WTC11 (cell line): ENCODE results near the gene RETN. TPM values are rescaled to one million over a fixed set of nuclear protein-coding genes. Genes with fewer than 3 reads are reported as not detected.

Source experiments
- ATAC-seq: fragments of 200-7000 bp; cut with Tn5 transposase; 2 replicates; pipeline ENCODE4 v1.10.0; 2021; ENCODE audit warnings: mild to moderate bottlenecking, moderate library complexity
- CTCF ChIA-PET: fragments of 300-600 bp; sonication (Branson Sonifier 250); formaldehyde crosslinking; loops from one replicate; lab custom pipeline; 2021; ENCODE audit warnings: antibody characterized with exemption; lab: Charles Lee
- POLR2A ChIA-PET: fragments of 350-600 bp; sonication (Branson Sonifier 250); formaldehyde crosslinking; loops from one replicate; lab custom pipeline; 2021; ENCODE audit warnings: antibody characterized with exemption; lab: Charles Lee
- DNase-seq: peaks from one replicate; pipeline ENCODE4 v3.0.0; 2021; ENCODE audit warnings: low spot score
- H3K27ac Mint-ChIP-seq: 2 replicates; pipeline ENCODE4 v1.8.0; 2021; ENCODE audit warnings: mixed read lengths
- H3K27me3 Mint-ChIP-seq: 2 replicates; pipeline ENCODE4 v1.8.0; 2021; ENCODE audit warnings: low read depth, mild to moderate bottlenecking, moderate library complexity, mixed read lengths
- H3K36me3 Mint-ChIP-seq: 2 replicates; pipeline ENCODE4 v1.8.0; 2021; ENCODE audit warnings: mixed read lengths
- H3K4me1 Mint-ChIP-seq: 2 replicates; pipeline ENCODE4 v1.8.0; 2022; ENCODE audit warnings: mixed read lengths
- H3K4me3 Mint-ChIP-seq: 2 replicates; pipeline ENCODE4 v1.8.0; 2021; ENCODE audit warnings: mild to moderate bottlenecking, moderate library complexity, mixed read lengths
- H3K9me3 Mint-ChIP-seq: 2 replicates; pipeline ENCODE4 v1.8.0; 2021; ENCODE audit warnings: mixed read lengths
- CREB1 ChIP-seq: sonication (generic); formaldehyde crosslinking; IDR thresholded peaks from 2 replicates; pipeline ENCODE4 v1.8.0; 2023; ENCODE audit warnings: mild to moderate bottlenecking, missing genetic modification reagents
- ELF4 ChIP-seq: sonication (generic); formaldehyde crosslinking; IDR thresholded peaks from 2 replicates; pipeline ENCODE4 v1.8.1; 2022; ENCODE audit warnings: low read depth, mild to moderate bottlenecking, moderate library complexity, missing genetic modification reagents
- FOXK1 ChIP-seq: sonication (generic); formaldehyde crosslinking; IDR thresholded peaks from 2 replicates; pipeline ENCODE4 v1.8.0; 2022; ENCODE audit warnings: mild to moderate bottlenecking, moderate library complexity, missing genetic modification reagents
- JAZF1 ChIP-seq: fragments of 250-450 bp; sonication (Bioruptor Pico); IDR thresholded peaks from 2 replicates; pipeline ENCODE4 v1.9.0; 2021; ENCODE audit warnings: moderate library complexity, mild to moderate bottlenecking, inconsistent platforms
- KAT7 ChIP-seq: sonication (generic); formaldehyde crosslinking; IDR thresholded peaks from 2 replicates; pipeline ENCODE4 v1.8.1; 2023; ENCODE audit warnings: missing genetic modification reagents, mild to moderate bottlenecking, borderline replicate concordance
- NFE2L1 ChIP-seq: sonication (generic); formaldehyde crosslinking; IDR thresholded peaks from 2 replicates; pipeline ENCODE4 v1.8.1; 2023; ENCODE audit warnings: missing genetic modification reagents
- NFYB ChIP-seq: sonication (generic); formaldehyde crosslinking; conservative IDR thresholded peaks from 2 replicates; pipeline ENCODE4 v1.8.0; 2022; ENCODE audit warnings: low read depth, missing genetic modification reagents
- NR2C2 ChIP-seq: sonication (generic); formaldehyde crosslinking; IDR thresholded peaks from 2 replicates; pipeline ENCODE4 v1.8.0; 2022; ENCODE audit warnings: mild to moderate bottlenecking, missing genetic modification reagents
- PRRX2 ChIP-seq: fragments of 250-450 bp; sonication (Bioruptor Pico); IDR thresholded peaks from 2 replicates; pipeline ENCODE4 v1.8.0; 2021; ENCODE audit warnings: mild to moderate bottlenecking
- SMAD4 ChIP-seq: sonication (generic); formaldehyde crosslinking; IDR thresholded peaks from 2 replicates; pipeline ENCODE4 v1.8.0; 2022; ENCODE audit warnings: mild to moderate bottlenecking, missing genetic modification reagents
- SP1 ChIP-seq: sonication (generic); formaldehyde crosslinking; conservative IDR thresholded peaks from 2 replicates; pipeline ENCODE4 v1.8.1; 2022; ENCODE audit warnings: missing genetic modification reagents
- TCF7 ChIP-seq: sonication (generic); formaldehyde crosslinking; IDR thresholded peaks from 2 replicates; pipeline ENCODE4 v1.8.0; 2022; ENCODE audit warnings: mild to moderate bottlenecking, low read depth, missing genetic modification reagents, moderate library complexity
- TP53 ChIP-seq: sonication (generic); formaldehyde crosslinking; IDR thresholded peaks from 2 replicates; pipeline ENCODE4 v1.8.1; 2023; ENCODE audit warnings: mild to moderate bottlenecking, missing genetic modification reagents
- ZNF138 ChIP-seq: sonication (generic); formaldehyde crosslinking; conservative IDR thresholded peaks from 2 replicates; pipeline ENCODE4 v1.8.1; 2022; ENCODE audit warnings: mild to moderate bottlenecking, moderate library complexity, missing genetic modification reagents
- ZNF317 ChIP-seq: sonication (generic); formaldehyde crosslinking; IDR thresholded peaks from 2 replicates; pipeline ENCODE4 v1.8.1; 2023; ENCODE audit warnings: low read depth, mild to moderate bottlenecking, moderate library complexity, missing genetic modification reagents, borderline replicate concordance
- total RNA-seq: library from RNA; stranded (reverse); gene quantifications from 3 replicates; pipeline ENCODE4 v1.2.3, GENCODE V29; 2021
- TF ChIP-seq, protein P1 (sequence below): fragments of 250-450 bp; sonication (Bioruptor Pico); IDR thresholded peaks from 2 replicates; pipeline ENCODE4 v2.1.2; 2022; ENCODE audit warnings: mild to moderate bottlenecking, moderate library complexity
- TF ChIP-seq, protein P2 (sequence below): sonication (generic); formaldehyde crosslinking; IDR thresholded peaks from 2 replicates; pipeline ENCODE4 v1.8.1; 2023; ENCODE audit warnings: mild to moderate bottlenecking, missing genetic modification reagents
- TF ChIP-seq, protein P3 (sequence below): sonication (generic); formaldehyde crosslinking; IDR thresholded peaks from 2 replicates; pipeline ENCODE4 v1.8.1; 2022; ENCODE audit warnings: mild to moderate bottlenecking, missing genetic modification reagents, moderate library complexity, borderline replicate concordance
- TF ChIP-seq, protein P4 (sequence below): sonication (generic); formaldehyde crosslinking; IDR thresholded peaks from 2 replicates; pipeline ENCODE4 v1.8.0; 2022; ENCODE audit warnings: mild to moderate bottlenecking, missing genetic modification reagents
- TF ChIP-seq, protein P5 (sequence below): sonication (generic); formaldehyde crosslinking; IDR thresholded peaks from 2 replicates; pipeline ENCODE4 v1.8.1; 2023; ENCODE audit warnings: mild to moderate bottlenecking, missing genetic modification reagents, borderline replicate concordance
- TF ChIP-seq, protein P6 (sequence below): fragments of 250-450 bp; sonication (Bioruptor Pico); IDR thresholded peaks from 2 replicates; pipeline ENCODE4 v1.9.0; 2021; ENCODE audit warnings: moderate library complexity, mild to moderate bottlenecking, inconsistent platforms, borderline replicate concordance
- TF ChIP-seq, protein P7 (sequence below): fragments of 200-600 bp; IDR thresholded peaks from 2 replicates; pipeline ENCODE4 v1.8.0; 2022; ENCODE audit warnings: antibody characterized with exemption

RETN gene
- total RNA-seq, 1 experiment from 2014 or later = not detected

DNA sequence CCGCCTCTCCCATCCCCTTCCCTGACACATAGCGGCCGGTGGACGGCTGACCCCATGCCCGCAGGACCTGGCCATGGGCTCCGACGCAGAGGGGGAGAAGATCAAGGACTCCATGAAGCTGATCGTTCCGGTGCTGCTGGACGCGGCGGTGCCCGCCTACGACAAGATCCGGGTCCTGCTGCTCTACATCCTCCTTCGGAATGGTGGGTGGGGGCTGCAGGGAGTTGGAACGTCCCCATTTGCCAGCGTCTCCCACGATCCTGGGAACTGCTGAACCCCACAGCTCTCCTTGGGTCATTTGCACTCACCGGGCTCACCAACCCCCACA, 24.3 kb upstream of the RETN start:
- CTCF ChIA-PET = interaction anchor here (1.9 kb wide), 1 partner anchor 76 kb away, joined by 6 read pairs; no protein-coding TSS in a partner anchor

DNA sequence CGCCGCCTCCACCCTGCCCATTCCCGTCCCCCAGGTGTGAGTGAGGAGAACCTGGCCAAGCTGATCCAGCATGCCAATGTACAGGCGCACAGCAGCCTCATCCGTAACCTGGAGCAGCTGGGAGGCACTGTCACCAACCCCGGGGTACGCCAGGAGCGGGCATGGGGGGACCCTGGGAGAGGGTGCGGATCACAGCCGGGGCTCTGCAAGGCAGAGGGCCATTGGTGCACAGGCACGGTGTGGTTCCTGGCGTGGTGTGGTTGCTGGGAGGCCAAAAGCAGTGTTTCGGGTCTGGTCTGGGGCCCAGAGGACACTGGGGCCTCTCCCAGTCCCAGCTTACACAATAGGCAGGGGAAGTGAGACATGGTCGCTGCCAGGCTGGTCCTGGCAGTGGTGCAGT, 23.7 kb upstream of the RETN start:
- ChIA-PET CTCF (no interaction called here), POLR2A (no interaction called here)
- no peaks in the 10 kb centered on the region for H3K4me1 Mint-ChIP-seq
- DNase-seq (no peak), ATAC-seq (no peak)
- H3K27me3 Mint-ChIP-seq = peaks cover 3% of the 10 kb centered on the region; the same call in 1 of the 2 replicates
- TF ChIP-seq, protein P1, sequence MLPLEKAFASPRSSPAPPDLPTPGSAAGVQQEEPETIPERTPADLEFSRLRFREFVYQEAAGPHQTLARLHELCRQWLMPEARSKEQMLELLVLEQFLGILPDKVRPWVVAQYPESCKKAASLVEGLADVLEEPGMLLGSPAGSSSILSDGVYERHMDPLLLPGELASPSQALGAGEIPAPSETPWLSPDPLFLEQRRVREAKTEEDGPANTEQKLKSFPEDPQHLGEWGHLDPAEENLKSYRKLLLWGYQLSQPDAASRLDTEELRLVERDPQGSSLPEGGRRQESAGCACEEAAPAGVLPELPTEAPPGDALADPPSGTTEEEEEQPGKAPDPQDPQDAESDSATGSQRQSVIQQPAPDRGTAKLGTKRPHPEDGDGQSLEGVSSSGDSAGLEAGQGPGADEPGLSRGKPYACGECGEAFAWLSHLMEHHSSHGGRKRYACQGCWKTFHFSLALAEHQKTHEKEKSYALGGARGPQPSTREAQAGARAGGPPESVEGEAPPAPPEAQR (CRISPR knock-in tag) = no peak
- TF ChIP-seq, protein P2, sequence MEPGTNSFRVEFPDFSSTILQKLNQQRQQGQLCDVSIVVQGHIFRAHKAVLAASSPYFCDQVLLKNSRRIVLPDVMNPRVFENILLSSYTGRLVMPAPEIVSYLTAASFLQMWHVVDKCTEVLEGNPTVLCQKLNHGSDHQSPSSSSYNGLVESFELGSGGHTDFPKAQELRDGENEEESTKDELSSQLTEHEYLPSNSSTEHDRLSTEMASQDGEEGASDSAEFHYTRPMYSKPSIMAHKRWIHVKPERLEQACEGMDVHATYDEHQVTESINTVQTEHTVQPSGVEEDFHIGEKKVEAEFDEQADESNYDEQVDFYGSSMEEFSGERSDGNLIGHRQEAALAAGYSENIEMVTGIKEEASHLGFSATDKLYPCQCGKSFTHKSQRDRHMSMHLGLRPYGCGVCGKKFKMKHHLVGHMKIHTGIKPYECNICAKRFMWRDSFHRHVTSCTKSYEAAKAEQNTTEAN (CRISPR knock-in tag) = no peak
- no peak for TF ChIP-seq NFYB (CRISPR knock-in tag)
- no peak for TF ChIP-seq ZNF317 (CRISPR knock-in tag)
- TF ChIP-seq JAZF1 (CRISPR knock-in tag) = no peak
- no peak for TF ChIP-seq PRRX2 (CRISPR knock-in tag)
- TF ChIP-seq SMAD4 = no peak
- TF ChIP-seq TCF7 (CRISPR knock-in tag) = no peak
- TF ChIP-seq, protein P3, sequence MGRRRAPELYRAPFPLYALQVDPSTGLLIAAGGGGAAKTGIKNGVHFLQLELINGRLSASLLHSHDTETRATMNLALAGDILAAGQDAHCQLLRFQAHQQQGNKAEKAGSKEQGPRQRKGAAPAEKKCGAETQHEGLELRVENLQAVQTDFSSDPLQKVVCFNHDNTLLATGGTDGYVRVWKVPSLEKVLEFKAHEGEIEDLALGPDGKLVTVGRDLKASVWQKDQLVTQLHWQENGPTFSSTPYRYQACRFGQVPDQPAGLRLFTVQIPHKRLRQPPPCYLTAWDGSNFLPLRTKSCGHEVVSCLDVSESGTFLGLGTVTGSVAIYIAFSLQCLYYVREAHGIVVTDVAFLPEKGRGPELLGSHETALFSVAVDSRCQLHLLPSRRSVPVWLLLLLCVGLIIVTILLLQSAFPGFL (CRISPR knock-in tag) = no peak
- TF ChIP-seq FOXK1 (CRISPR knock-in tag) = no peak
- TF ChIP-seq KAT7 (CRISPR knock-in tag) = no peak
- no peak for TF ChIP-seq TP53 (CRISPR knock-in tag)
- no peak for TF ChIP-seq ZNF138 (CRISPR knock-in tag)
- no peak overlapping the region for H3K27ac Mint-ChIP-seq
- peaks cover under 1% of the 10 kb centered on the region; the same call in 1 of the 2 replicates for H3K36me3 Mint-ChIP-seq
- H3K4me3 Mint-ChIP-seq = no peak overlapping the region
- peaks cover 2% of the 10 kb centered on the region for H3K9me3 Mint-ChIP-seq

More for the DNA sequence above, 24.3 kb upstream of the RETN start:
- DNase-seq (no peak), ATAC-seq (no peak)
- peaks cover 8% of the 10 kb centered on the region for H3K9me3 Mint-ChIP-seq
- H3K27ac Mint-ChIP-seq = no peak overlapping the region
- no peak for TF ChIP-seq NFE2L1 (CRISPR knock-in tag)
- no peak for TF ChIP-seq NR2C2 (CRISPR knock-in tag)
- TF ChIP-seq ELF4 (CRISPR knock-in tag) = no peak
- TF ChIP-seq, protein P4, sequence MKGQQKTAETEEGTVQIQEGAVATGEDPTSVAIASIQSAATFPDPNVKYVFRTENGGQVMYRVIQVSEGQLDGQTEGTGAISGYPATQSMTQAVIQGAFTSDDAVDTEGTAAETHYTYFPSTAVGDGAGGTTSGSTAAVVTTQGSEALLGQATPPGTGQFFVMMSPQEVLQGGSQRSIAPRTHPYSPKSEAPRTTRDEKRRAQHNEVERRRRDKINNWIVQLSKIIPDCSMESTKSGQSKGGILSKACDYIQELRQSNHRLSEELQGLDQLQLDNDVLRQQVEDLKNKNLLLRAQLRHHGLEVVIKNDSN (CRISPR knock-in tag) = no peak
- no peak for TF ChIP-seq CREB1 (CRISPR knock-in tag)
- TF ChIP-seq, protein P5, sequence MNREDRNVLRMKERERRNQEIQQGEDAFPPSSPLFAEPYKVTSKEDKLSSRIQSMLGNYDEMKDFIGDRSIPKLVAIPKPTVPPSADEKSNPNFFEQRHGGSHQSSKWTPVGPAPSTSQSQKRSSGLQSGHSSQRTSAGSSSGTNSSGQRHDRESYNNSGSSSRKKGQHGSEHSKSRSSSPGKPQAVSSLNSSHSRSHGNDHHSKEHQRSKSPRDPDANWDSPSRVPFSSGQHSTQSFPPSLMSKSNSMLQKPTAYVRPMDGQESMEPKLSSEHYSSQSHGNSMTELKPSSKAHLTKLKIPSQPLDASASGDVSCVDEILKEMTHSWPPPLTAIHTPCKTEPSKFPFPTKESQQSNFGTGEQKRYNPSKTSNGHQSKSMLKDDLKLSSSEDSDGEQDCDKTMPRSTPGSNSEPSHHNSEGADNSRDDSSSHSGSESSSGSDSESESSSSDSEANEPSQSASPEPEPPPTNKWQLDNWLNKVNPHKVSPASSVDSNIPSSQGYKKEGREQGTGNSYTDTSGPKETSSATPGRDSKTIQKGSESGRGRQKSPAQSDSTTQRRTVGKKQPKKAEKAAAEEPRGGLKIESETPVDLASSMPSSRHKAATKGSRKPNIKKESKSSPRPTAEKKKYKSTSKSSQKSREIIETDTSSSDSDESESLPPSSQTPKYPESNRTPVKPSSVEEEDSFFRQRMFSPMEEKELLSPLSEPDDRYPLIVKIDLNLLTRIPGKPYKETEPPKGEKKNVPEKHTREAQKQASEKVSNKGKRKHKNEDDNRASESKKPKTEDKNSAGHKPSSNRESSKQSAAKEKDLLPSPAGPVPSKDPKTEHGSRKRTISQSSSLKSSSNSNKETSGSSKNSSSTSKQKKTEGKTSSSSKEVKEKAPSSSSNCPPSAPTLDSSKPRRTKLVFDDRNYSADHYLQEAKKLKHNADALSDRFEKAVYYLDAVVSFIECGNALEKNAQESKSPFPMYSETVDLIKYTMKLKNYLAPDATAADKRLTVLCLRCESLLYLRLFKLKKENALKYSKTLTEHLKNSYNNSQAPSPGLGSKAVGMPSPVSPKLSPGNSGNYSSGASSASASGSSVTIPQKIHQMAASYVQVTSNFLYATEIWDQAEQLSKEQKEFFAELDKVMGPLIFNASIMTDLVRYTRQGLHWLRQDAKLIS (CRISPR knock-in tag) = no peak
- TF ChIP-seq, protein P6, sequence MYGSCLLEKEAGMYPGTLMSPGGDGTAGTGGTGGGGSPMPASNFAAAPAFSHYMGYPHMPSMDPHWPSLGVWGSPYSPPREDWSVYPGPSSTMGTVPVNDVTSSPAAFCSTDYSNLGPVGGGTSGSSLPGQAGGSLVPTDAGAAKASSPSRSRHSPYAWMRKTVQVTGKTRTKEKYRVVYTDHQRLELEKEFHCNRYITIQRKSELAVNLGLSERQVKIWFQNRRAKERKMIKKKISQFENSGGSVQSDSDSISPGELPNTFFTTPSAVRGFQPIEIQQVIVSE (CRISPR knock-in tag) = no peak
- no peak for TF ChIP-seq SP1 (CRISPR knock-in tag)
- TF ChIP-seq, protein P7, sequence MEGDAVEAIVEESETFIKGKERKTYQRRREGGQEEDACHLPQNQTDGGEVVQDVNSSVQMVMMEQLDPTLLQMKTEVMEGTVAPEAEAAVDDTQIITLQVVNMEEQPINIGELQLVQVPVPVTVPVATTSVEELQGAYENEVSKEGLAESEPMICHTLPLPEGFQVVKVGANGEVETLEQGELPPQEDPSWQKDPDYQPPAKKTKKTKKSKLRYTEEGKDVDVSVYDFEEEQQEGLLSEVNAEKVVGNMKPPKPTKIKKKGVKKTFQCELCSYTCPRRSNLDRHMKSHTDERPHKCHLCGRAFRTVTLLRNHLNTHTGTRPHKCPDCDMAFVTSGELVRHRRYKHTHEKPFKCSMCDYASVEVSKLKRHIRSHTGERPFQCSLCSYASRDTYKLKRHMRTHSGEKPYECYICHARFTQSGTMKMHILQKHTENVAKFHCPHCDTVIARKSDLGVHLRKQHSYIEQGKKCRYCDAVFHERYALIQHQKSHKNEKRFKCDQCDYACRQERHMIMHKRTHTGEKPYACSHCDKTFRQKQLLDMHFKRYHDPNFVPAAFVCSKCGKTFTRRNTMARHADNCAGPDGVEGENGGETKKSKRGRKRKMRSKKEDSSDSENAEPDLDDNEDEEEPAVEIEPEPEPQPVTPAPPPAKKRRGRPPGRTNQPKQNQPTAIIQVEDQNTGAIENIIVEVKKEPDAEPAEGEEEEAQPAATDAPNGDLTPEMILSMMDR = no peak
- TF ChIP-seq NFYB (CRISPR knock-in tag) = no peak
- H3K36me3 Mint-ChIP-seq = peaks cover 7% of the 10 kb centered on the region; the same call in 1 of the 2 replicates
- H3K4me1 Mint-ChIP-seq = no peaks in the 10 kb centered on the region
- H3K4me3 Mint-ChIP-seq = no peak overlapping the region
- POLR2A ChIA-PET = no interaction called here
- no peaks in the 10 kb centered on the region for H3K27me3 Mint-ChIP-seq
